Activated CD4-positive, CD25-positive, alpha-beta regulatory T cell treated with anti-CD3 and anti-CD28 coated beads, Interleukin-2, amount 50 U/mL, for 16 hours (primary cell): ENCODE measurements around the gene THAP3.

Experiments used
- DNase-seq: peaks from one replicate; pipeline ENCODE4 v3.0.0-alpha.2; 2020; ENCODE audit warnings: low read depth, low spot score

The THAP3 gene

DNA sequence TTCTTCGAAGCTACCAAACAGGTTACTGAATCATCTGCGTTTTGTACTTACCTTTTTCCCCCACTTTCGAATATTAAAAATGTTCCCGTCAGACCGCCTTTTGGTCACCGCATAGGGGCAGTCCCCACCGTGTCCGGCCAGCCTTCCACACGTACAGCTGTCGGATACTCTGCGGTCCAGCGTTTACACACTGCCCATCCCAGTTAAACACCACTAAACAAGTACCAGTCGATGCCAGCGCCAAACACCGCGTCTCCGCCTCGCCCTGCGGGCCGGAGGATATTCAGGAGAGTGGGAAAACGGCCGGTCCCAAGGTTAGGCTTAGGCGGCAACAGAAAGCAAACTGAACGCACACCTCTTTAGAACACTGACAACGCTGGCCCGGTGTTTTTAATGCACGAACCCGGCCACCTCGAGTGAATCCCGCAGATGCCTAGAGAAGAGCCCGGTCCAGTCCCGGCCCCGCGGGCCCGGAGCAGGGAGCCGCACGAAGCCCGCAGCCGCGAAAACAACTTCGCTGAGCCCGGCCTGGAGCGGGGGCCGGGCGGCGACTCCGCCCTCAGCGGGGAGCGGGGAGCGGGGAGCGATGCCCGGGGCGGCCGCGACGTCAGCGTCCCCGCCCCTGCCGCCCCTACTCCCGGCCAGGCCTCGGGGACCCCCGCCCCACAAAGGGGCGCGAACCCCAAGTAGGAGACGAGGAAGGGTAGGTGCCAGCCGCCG is 11.9 kb upstream of the THAP3 start:
- DNase-seq = no peak

- peak; percentile 99 for DNase-seq
These were observed 11.2 kb upstream of the THAP3 start, which contains the start of gene PHF13 for GRCh38 chr1:6613361-6614018. Gene PHF13 (plus strand): TSS chr1:6613731. CDS start chr1:6614067, 336 bp downstream.

DNA sequence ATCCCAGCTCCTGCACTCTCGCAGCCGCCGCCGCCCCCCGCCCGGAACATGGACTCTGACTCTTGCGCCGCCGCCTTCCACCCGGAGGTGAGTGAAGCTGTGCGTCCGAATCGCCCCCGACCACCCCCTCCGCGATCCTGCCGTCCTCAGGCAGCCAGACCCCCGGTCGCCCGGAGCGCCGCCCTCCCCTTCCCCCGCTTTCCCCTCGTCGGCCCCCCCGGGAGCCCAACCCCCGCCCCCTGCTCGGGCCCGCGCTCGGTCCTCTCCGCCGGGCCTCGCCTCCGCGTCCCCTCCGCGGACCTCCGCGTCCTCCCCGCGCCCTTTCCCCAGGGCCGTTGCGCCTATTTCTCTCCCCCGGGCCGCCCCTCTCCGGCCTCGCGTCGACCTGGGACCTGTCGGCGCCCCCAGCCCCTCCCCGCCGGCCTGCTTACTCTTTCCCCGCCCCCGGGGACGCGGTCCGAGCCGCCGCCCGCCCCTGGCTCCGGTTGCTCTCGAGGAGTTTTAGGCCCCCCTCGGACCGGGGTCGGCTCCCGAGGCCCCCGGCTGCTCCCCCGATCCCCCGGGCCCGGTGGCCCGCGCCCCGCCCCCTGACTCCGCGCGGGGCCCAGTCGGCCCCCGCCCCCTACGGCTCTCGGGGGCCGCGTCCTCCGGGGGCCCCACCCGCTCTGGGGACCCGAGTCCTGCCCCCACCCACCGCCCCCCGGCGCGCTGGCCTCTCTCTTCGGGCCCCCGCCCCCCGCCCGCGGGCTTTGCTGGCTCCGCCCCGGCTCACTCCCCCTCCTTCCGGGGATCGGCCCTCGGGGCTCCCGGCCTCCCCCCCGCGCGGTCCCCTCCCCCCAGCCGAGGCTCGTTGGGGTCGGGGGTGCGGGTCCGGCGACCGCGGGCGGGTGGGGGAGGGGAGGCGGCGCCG is 10.4 kb upstream of the THAP3 start:
- no peak for DNase-seq

- DNase-seq = no peak
These were observed 9.5 kb upstream of the THAP3 start for GRCh38 chr1:6614929-6615785.

DNA sequence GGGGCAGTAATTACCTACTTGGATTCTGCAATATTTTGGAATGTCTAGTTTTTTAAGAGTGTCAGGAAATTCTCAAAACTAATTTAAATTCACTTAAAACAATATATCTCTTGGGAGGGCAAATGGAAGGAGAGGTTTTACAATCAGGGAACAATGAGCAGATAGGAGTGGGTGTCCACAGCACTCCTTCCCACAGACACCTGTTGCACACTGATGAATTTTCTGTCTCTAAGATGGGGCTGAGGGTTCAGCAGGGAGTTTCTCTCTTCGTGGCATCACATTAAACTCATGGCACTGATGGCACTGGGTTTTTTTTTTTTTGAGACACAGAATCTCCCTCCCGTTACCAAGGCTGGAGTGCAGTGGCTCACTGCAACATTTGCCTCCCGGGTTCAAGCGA is 5.6 kb upstream of the THAP3 start:
- no peak for DNase-seq

GRCh38 chr1:6621429-6622391 is 3.0 kb upstream of the THAP3 start:
- no peak for DNase-seq

DNA sequence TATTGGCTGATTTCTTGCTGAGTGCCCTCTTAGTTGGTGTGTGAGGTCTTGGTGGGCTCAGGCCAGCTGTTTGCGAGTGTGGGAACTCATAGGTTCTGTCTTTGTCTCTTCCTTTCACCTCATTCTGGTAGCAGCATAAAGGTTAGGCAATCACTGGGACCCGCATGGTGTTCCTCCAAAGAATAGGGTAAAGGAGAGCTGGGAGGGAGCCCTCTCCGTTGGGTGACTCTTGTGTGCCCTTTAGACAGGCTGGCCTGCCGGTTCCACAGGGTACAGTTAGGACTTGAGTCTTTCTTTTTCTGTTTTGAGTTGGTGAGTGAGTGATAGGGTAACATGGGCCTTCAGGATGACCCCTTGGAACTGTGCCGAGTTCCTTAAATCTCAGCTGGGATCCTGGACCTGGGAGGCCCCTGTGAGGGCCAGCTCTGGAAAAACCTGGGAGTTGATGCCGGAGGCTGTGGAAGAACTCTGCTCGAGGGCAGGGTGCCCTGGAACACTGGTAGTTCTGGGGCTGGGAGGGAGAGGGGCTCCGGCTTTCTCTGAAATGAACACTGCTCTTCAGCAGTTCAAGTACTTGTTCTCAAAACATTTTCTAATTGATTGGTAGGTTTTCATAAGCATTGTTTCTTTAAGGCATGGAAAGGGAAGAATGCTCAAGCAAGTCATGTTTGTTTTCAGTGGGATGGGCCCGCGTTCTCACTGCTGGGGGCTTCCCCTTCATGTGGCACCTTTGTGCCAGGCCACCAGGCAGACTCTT is 2.1 kb upstream of the THAP3 start:
- no peak for DNase-seq

DNA sequence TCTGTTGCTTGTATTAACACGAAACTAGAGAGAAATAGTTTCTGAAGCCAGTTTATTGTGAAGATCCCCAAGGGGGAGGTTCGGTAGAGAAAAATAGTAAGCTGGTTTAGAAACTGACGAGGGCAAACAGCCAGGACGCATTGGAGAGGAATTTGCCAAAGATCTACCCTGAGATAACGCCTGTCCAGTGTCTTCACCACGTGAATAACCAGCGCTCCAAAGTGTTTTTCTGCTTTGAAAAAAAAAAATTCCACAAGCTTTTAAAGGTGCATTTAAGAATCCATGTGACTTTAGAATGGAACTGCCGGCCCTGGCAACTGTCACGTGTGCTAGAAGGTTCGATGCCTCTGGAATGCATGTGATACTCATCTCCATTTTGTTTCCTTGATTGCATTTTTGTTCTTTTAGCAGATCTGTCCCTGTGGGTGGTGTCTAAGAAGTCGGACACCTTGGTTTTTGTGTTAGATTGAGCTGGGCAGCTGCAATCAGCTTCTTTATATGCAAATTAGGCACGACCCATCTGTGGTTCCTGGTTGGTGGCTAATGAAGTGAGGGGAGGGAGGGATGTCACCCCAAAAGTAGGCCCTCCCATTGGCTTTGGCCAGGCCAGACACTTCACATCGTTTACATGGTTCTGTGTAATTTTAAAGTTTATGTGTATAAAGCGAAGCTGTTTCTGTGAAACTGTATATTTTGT is 1.3 kb upstream of the THAP3 start:
- no peak for DNase-seq

DNA sequence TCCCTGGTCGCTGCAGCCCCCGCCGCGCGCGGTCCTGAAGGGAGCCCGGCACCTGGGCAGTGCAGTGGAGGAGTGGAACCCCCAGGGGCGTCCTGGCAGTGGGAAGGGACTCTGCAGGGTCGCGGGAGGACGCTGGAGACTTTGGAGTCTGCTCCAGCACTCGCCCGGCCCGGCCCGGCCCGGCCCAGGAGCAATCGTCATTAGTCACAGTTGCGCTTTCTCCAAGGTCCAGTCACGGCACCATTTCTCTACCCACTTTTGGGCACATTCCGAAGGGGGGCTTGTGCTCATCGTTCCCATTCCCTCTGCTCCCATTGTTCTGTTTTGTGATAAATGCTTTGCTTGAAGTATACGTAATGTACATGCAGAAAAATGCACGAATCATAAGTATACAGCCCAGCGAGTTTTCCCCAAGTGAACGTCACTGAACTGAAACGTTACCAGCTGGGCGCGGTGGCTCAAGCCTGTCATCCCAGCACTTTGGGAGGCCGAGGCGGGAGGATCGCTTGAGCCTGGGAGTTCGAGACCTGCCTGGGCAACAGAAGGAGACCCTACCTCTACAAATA is 999 bp downstream of the THAP3 start:
- no peak for DNase-seq

DNA sequence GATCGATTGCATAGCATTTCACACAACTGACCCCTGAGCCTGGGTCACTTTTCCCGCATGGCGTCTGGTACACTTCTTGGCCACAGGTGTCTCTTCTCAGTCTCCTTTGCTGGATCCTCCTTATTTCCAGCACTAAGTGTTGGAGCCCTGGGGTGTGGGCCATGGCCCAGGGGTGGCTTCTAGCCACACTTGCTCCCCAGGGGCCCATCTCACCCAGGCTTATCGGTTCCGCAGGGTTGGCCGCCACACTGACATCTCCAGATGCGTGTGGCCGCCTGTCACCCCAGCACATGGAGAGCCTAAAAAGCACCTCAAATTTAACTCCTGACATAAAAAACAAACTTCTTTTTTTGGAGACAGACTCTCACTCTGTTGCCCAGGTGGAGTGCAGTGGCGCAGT is 2.4 kb downstream of the THAP3 start:
- DNase-seq = no peak

DNA sequence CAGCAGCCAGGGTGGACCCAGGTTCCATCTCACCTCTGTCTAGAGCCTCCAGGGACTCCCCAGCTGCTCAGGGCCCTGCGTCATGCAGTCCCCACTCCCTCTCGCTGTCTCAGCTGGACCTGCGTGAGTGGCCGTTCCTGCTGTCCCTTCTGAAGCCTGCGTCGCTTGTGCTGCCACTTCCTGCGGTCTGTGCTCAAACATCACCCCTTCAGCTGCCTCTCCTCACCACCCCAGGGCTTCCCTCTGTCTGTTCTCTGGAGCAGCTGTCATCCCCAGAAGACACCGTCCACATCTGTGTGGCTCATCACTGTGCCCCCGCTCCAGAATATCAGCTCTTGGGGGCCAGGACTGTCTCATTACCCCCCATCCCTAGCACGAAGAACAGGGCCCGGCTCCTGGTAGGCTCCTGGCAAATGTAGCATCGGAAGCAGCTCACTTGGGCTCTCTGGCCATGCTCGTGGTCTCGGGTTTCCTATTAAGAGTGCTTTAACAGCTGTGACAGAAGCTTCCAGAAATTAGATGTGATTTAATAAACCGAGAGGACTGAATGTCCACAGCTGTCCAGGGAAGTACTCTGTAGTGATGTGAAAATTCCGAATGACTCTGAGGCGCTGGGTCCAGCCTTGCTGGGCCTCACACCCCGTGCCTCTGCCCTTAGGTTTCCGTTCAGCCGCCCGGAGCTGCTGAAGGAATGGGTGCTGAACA is 3.3 kb downstream of the THAP3 start:
- DNase-seq = no peak

DNA sequence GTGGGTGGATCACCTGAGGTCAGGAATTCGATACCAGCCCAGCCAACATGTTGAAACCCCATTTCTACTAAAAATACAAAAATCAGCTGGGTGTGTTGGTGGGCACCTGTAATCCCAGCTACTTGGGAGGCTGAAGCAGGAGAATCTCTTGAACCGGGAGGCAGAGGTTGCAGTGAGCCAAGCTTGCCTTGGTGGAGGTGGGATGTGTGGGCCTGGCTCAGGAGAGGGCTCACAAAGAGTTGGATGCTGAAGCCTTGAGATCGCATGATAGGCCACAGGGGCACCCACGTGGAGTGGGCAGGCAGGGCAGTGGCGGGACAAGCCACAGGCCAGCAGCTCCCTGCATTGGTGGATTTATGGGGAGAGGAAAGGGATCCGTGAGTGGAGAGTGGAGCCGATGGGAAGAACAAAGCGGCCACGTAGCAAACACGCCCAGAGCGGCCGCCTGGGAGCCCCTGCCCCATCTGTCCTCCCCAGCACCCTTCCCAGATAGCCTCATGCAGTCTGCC is 4.4 kb downstream of the THAP3 start:
- no peak for DNase-seq

- no peak for DNase-seq
These were observed 5.4 kb downstream of the THAP3 start for GRCh38 chr1:6630027-6630426.

- DNase-seq = no peak
These were observed 6.4 kb downstream of the THAP3 start for GRCh38 chr1:6631058-6631457.

GRCh38 chr1:6632588-6633514 is 8.2 kb downstream of the THAP3 start:
- no peak for DNase-seq

GRCh38 chr1:6634371-6635052 is 9.8 kb downstream of the THAP3 start:
- DNase-seq = no peak
